HG02938 (cell line): Measurements from ENCODE around the gene C20orf204.
"Not testable (repeated sequence)": the region's sequence is repeated elsewhere in the genome, so short reads cannot be mapped to it uniquely, and the experiment has no call there.

Source experiments
- ATAC-seq: cut with Tn5 transposase; IDR thresholded peaks from one replicate; pipeline ENCODE4 v1.9.1; 2021; ENCODE audit warnings: mild to moderate bottlenecking, moderate library complexity; ENCODE audit not compliant: unreplicated experiment

C20orf204 gene

GRCh38 chr20:64082126-64082731 lies 46.2 kb downstream of the C20orf204 start:
- ATAC-seq = no peak

GRCh38 chr20:64082820-64083377 lies 46.9 kb downstream of the C20orf204 start:
- ATAC-seq = no peak

GRCh38 chr20:64083378-64083803 lies 47.4 kb downstream of the C20orf204 start:
- no peak for ATAC-seq

- ATAC-seq = no peak
These were observed 48.1 kb downstream of the C20orf204 start, which contains the start of gene LKAAEAR1 for GRCh38 chr20:64083804-64084684. Gene LKAAEAR1 (minus strand): TSS chr20:64084398. CDS start chr20:64084219, 179 bp downstream.

GRCh38 chr20:64084685-64085152 lies 48.7 kb downstream of the C20orf204 start:
- no peak for ATAC-seq

- no peak for ATAC-seq
These were observed 50.8 kb downstream of the C20orf204 start for GRCh38 chr20:64086801-64087200.

GRCh38 chr20:64087226-64087825 lies 51.3 kb downstream of the C20orf204 start:
- not testable (repeated sequence) for ATAC-seq

GRCh38 chr20:64088586-64088985 lies 52.6 kb downstream of the C20orf204 start:
- not testable (repeated sequence) for ATAC-seq
